Inflammatory macrophage treated with lipopolysaccharide for 4 hours (primary cell): ENCODE measurements around the gene RALGPS1.
A peak's percentile ranks its signal among the peaks of the same experiment; 100 is the strongest.

Experiments used
- DNase-seq: peaks from one replicate; pipeline ENCODE4 v3.0.0-alpha.2; 2020

The RALGPS1 gene

DNA sequence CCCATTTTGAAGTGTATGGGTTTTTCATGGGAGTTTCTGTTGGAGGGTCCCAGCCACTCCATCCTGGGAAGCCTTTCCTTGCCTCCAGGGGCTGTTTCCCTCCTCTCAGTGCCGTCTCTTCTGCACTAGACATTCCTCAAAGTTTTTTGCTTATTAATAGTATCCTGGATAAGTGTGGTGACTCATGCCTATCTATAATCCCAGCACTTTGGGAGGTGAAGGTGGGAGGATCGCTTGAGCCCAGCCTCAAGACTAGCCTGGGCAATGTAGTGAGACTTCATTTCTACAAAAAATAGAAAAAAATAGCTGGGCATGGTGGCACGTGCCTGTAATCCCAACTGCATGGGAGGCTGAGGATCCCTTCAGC, 43.1 kb downstream of the RALGPS1 start:
- no peak for DNase-seq

- DNase-seq: no peak
Measured at GRCh38 chr9:126959336-126959735, 44.8 kb downstream of the RALGPS1 start.

GRCh38 chr9:126959917-126960316, 45.3 kb downstream of the RALGPS1 start:
- DNase-seq: no peak

DNA sequence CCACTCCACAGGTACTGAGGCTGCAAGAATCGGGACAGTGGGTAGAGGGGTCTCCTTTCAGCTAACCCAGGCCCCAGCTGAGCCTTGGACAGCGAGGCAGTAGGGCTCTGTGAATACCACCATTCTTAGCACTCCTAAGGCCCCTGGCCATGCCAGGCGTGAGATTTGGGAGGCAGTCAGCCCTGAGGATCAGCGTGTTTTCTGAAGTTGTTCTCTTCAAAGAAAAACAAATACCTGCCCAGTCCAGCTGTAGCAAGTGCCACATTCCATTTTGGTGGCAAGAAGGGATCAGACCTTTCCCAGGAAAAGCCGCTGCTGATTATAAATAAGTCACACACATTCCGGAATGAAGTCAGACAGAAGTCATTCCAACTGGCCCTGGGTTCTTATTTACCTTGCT, 47.8 kb downstream of the RALGPS1 start:
- no peak for DNase-seq

DNA sequence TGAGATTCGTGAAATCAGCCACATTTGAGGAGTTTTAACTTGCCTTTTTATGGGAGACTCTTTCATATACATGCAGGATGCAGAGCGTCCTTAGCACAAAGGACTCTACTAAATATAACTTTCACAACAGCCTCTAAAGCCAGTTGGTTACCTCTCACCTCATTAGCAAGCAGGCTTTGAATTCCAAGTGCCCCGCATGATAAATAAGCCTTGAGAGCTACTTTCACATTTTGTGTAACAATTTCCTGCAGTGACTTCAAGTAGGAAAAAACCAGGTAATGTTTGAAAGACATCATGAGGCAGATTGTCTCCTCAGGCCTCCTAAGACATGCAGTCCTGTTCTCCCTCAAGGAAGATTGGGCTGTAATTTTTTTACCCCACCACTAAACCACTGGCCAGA, 50.5 kb downstream of the RALGPS1 start:
- DNase-seq: no peak

DNA sequence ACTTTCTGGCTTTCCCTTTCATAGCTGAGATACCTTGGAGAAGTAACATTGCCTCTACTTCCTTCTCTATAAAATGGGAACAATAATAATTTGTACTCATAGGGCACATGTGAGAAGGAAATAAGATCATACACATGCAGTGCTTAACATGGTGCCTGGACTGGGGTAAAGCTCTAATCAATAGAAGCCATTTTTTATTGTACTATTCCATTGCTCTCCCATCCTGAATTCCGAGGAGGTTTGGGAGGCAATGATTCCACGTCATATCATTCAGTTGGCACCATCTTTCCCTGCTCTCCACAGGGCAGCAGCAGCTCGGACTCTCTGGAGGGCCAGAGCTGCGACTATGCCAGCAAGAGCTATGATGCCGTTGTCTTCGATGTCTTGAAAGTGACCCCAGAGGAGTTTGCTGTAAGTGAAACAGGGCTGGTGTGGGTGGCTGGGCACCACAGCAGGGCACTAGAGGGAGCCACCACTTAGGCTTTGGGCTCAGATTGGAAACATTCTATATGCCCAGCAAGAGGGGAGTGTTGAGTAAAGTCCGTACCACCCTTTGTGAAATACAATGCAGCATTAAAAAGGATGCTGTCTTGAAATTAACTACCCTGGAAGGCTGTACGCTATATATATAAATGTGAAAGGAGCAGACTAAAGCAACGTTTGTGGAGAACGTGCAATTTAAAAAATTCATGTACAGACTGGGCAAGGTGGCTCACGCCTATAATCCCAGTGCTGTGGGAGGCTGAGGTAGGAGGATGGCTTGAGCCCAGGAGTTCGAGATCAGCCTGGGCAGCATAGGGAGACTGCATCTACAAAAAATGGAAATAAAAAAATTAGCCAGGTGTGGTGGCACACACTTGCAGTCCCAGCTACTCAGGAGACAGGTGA, 51.2 kb downstream of the RALGPS1 start:
- peak; percentile 27 for DNase-seq

DNA sequence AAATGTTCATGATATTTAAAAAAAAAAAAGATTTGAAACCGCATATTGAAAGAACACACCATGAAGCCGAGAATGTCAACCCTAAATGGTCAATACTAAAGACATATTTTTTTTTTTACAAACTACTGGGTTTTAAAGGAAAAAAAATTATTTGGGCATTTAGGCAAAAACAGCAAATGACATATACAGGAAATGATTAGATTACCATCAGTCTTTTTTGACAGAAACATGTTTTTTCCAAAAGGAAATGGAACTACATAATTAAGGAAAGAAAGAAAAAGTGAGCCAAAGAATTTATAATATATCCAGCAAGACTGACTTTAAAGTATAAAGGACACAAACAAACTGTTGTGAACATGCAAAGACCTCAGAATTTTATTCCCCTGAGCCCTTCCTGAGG, 56.7 kb downstream of the RALGPS1 start:
- DNase-seq: no peak

- no peak for DNase-seq
Measured at GRCh38 chr9:126973651-126974529, 59.3 kb downstream of the RALGPS1 start.

DNA sequence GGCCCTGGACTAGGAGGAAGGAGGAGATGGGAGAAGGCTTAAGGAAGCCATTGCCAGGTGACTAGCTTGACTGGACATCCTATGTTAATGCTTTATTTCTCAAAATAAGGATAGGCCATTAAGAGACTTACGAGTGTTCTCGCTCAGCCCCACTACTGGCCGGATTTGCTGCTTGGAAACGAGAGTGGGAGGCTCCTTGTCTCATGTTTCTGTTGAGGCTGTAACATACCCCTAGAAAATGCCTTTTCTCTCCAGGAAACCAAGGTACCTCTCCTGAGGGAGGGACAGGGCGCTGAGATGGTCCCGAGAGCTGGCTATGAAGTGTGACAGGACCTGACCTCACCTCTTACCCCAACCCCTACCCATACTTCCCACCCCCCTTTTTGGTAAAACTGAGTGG, 60.0 kb downstream of the RALGPS1 start:
- no peak for DNase-seq

GRCh38 chr9:126975327-126976220, 61.0 kb downstream of the RALGPS1 start:
- no peak for DNase-seq

- DNase-seq: no peak
Measured at GRCh38 chr9:126979461-126979860, 64.9 kb downstream of the RALGPS1 start.

GRCh38 chr9:126980231-126980630, 65.6 kb downstream of the RALGPS1 start:
- DNase-seq: no peak

DNA sequence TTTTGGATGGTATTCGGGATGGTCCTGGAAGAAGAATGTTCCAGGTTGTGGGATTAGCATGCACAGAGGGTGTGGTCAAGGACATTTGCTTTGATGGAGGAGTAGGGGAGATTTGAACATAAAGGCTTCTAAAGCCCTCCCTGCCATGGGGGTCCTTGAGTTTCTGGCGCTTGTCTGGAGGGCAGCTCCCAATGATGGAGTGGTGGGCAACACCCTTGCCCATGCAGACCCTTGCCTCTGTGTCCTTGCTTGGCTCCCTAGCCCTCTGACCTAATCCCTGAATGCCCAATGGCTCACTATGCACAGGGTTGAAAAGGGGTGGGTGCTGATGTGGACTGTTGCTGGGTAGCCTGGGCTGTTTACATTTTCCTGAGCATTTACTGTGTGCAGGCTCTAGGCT, 66.6 kb downstream of the RALGPS1 start:
- DNase-seq: no peak

GRCh38 chr9:126982215-126983002, 67.8 kb downstream of the RALGPS1 start:
- no peak for DNase-seq

DNA sequence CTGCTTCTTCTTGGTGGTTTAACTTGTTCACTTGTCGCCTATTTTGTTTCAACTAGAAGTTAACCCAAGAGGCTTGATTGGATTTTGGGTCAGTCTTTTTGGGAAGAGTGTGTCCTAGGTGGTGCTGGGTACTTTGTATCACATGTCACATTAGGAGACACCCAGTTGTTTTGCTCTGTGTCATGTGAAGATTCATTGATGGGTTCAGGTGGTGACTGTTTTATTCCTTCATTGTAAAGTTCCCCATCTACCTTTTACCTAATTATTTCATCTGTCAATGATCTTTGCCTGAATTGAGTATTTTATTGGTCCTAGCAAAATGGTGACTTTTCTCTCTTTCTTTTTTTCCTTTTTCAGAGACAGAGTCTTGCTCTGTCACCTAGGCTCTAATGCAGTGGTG, 69.2 kb downstream of the RALGPS1 start:
- no peak for DNase-seq

GRCh38 chr9:126984969-126985368, 70.4 kb downstream of the RALGPS1 start:
- no peak for DNase-seq

DNA sequence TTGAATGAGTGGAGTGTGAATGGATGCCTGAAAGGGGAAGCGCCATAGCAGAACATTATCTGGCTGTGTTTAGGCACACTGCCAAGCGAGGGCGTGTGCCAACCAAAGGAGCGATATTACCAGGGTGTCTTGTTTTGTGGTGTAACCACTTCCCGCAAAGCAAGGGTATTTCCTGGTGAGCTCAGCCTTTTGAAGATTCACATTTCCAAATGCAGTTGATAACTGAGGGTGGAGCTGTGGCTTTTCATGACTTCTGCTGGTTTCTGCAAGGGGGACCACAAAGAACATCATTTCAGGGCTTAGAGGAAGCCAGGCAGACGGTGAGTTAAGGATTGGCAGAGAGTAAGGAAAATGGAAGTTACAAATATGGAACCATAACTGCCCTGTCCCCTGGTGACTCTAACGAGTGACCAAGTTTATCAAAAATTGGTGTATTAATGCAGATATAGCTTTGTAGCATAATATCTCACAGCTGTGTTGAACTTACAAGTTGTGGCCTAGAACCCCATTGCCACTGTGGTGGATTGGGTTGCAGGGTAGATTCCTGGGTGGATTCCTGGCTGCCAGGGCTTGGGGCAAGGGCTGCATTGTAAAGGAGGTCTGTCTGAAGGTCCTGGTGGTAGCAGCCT, 71.4 kb downstream of the RALGPS1 start:
- DNase-seq: peak; percentile 95

GRCh38 chr9:126986506-126986951, 71.9 kb downstream of the RALGPS1 start:
- DNase-seq: no peak

GRCh38 chr9:126988857-126989256, 74.3 kb downstream of the RALGPS1 start:
- DNase-seq: no peak

- DNase-seq: no peak
Measured at GRCh38 chr9:126989847-126990842, 75.6 kb downstream of the RALGPS1 start.
